PC-9 (cell line): ENCODE results near the gene MUCL3. TPM values are rescaled to one million over a fixed set of nuclear protein-coding genes. Genes with fewer than 3 reads are reported as not detected.

ENCODE experiments used
- BruUV-seq: library from RNA; stranded (reverse); fragments of 400-500 nt; replicated peaks from 2 replicates; lab custom pipeline; 2021; lab: Mats Ljungman, UMichigan
- CTCF ChIA-PET: fragments of 300-600 bp; sonication (Branson Sonifier 250); formaldehyde crosslinking; loops from one replicate; lab custom pipeline; 2022; ENCODE audit warnings: antibody characterized with exemption; lab: Charles Lee
- POLR2A ChIA-PET: fragments of 300-600 bp; sonication (Branson Sonifier 250); formaldehyde crosslinking; loops from one replicate; lab custom pipeline; 2022; ENCODE audit warnings: antibody characterized with exemption; ENCODE audit not compliant: unreplicated experiment; lab: Charles Lee
- DNase-seq, 2 experiments: peaks; one replicate each; pipeline versions ENCODE4 v3.0.0 to v3.0.0-alpha.2; 2015 to 2022; ENCODE audit warnings: mixed read lengths in 1 of 2
- H2AFZ ChIP-seq: fragments of 200-600 bp; sonication (generic); 2 replicates; pipeline ENCODE4 v1.8.1; 2017; ENCODE audit warnings: antibody characterized with exemption
- H3F3A ChIP-seq: fragments of 200-600 bp; sonication (generic); 2 replicates; pipeline ENCODE4 v1.8.1; 2017; ENCODE audit warnings: antibody characterized with exemption, mild to moderate bottlenecking, low read depth; ENCODE audit not compliant: insufficient read depth
- H3K27ac ChIP-seq: fragments of 200-600 bp; sonication (generic); 2 replicates; pipeline ENCODE4 v1.6.1; 2016; ENCODE audit warnings: mixed run types
- H3K27me3 ChIP-seq: fragments of 200-600 bp; sonication (generic); 2 replicates; pipeline ENCODE4 v1.6.1; 2016; ENCODE audit warnings: low read depth, mixed run types; ENCODE audit not compliant: insufficient read depth
- H3K36me3 ChIP-seq: fragments of 200-600 bp; sonication (generic); 2 replicates; pipeline ENCODE4 v1.6.1; 2016; ENCODE audit warnings: low read depth, mixed run types
- H3K4me1 ChIP-seq: fragments of 200-600 bp; sonication (generic); replicated peaks from 2 replicates; pipeline ENCODE4 v1.6.1; 2016; ENCODE audit warnings: mixed run types; ENCODE audit not compliant: insufficient read depth
- H3K4me2 ChIP-seq: fragments of 200-600 bp; sonication (generic); 2 replicates; pipeline ENCODE4 v1.6.1; 2017; ENCODE audit warnings: mixed run types
- H3K4me3 ChIP-seq: fragments of 200-600 bp; sonication (generic); 2 replicates; pipeline ENCODE4 v1.6.1; 2016; ENCODE audit warnings: mixed run types
- H3K79me2 ChIP-seq: fragments of 200-600 bp; sonication (generic); 2 replicates; pipeline ENCODE4 v1.6.1; 2017; ENCODE audit warnings: low read depth, mixed run types
- H3K9me2 ChIP-seq: fragments of 200-600 bp; sonication (generic); 2 replicates; pipeline ENCODE4 v1.8.1; 2017; ENCODE audit warnings: mild to moderate bottlenecking; ENCODE audit not compliant: insufficient read depth
- H3K9me3 ChIP-seq: fragments of 200-600 bp; sonication (generic); 2 replicates; pipeline ENCODE4 v1.8.1; 2016; ENCODE audit warnings: low read depth; ENCODE audit not compliant: insufficient read depth
- H4K20me1 ChIP-seq: fragments of 200-600 bp; sonication (generic); 2 replicates; pipeline ENCODE4 v1.8.1; 2017; ENCODE audit not compliant: insufficient read depth
- EZH2 ChIP-seq: fragments of 200-600 bp; sonication (generic); IDR thresholded peaks from 2 replicates; pipeline ENCODE4 v1.8.0; 2017; ENCODE audit warnings: antibody characterized with exemption, low read depth
- intact Hi-C: fragments of 100-400 bp; cut with micrococcal nuclease; formaldehyde crosslinking; loops from one replicate; pipeline ENCODE4 v1.10.0; 2022; ENCODE audit not compliant: unreplicated experiment
- total RNA-seq: library from RNA; stranded (reverse); gene quantifications from 2 replicates; pipeline ENCODE4 v1.2.3, GENCODE V29; 2021
- TF ChIP-seq, protein P1 (sequence below): fragments of 200-600 bp; sonication (generic); conservative IDR thresholded peaks from 2 replicates; pipeline ENCODE4 v1.6.1; 2017; ENCODE audit warnings: mixed run types, antibody characterized with exemption, mild to moderate bottlenecking, moderate library complexity

The MUCL3 gene
- total RNA-seq, 1 experiment from 2014 or later: not detected

DNA sequence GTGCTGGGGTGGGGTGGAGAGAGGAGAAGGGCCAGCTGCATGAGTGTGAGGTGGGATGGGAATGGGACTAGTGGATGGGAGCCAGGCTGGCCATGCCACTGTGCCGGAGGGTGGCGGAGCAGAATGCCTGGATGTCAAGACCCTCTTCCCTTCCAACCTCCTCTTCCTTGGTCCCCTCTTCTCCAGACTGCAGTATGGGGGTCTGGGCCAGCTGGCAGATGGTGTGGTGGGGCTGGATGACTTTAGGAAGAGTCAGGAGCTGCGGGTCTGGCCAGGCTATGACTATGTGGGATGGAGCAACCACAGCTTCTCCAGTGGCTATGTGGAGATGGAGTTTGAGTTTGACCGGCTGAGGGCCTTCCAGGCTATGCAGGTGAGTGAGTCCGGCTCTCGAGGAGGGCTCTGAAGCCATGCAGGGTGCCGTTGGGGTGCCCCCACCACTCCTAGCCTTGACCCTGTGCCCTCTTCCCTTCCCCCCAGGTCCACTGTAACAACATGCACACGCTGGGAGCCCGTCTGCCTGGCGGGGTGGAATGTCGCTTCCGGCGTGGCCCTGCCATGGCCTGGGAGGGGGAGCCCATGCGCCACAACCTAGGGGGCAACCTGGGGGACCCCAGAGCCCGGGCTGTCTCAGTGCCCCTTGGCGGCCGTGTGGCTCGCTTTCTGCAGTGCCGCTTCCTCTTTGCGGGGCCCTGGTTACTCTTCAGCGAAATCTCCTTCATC lies 48.8 kb upstream of the MUCL3 start:
- POLR2A ChIA-PET: no interaction called here
- TF ChIP-seq, protein P1, sequence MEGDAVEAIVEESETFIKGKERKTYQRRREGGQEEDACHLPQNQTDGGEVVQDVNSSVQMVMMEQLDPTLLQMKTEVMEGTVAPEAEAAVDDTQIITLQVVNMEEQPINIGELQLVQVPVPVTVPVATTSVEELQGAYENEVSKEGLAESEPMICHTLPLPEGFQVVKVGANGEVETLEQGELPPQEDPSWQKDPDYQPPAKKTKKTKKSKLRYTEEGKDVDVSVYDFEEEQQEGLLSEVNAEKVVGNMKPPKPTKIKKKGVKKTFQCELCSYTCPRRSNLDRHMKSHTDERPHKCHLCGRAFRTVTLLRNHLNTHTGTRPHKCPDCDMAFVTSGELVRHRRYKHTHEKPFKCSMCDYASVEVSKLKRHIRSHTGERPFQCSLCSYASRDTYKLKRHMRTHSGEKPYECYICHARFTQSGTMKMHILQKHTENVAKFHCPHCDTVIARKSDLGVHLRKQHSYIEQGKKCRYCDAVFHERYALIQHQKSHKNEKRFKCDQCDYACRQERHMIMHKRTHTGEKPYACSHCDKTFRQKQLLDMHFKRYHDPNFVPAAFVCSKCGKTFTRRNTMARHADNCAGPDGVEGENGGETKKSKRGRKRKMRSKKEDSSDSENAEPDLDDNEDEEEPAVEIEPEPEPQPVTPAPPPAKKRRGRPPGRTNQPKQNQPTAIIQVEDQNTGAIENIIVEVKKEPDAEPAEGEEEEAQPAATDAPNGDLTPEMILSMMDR: no peak
- no peak for TF ChIP-seq EZH2
- H3K27ac ChIP-seq: no peak overlapping the region
- CTCF ChIA-PET: no interaction called here
- no peaks in the 10 kb centered on the region for H3K9me2 ChIP-seq
- no peaks in the 10 kb centered on the region for H3K9me3 ChIP-seq
- BruUV-seq: no TSS peak
- DNase-seq: no peak
- peaks cover 38% of the 10 kb centered on the region for H4K20me1 ChIP-seq
- no peaks in the 10 kb centered on the region for H3K27me3 ChIP-seq
- peaks cover 42% of the 10 kb centered on the region for H3K36me3 ChIP-seq
- H3K4me1 ChIP-seq: peaks cover 12% of the 10 kb centered on the region
- no peak overlapping the region for H3K4me3 ChIP-seq
- H3F3A ChIP-seq: peaks cover 5% of the 10 kb centered on the region; the same call in 1 of the 2 replicates
- H3K4me2 ChIP-seq: no peak overlapping the region
- H3K79me2 ChIP-seq: peaks cover 34% of the 10 kb centered on the region
- H2AFZ ChIP-seq: no peak overlapping the region
- intact Hi-C loops: no loop called here

DNA sequence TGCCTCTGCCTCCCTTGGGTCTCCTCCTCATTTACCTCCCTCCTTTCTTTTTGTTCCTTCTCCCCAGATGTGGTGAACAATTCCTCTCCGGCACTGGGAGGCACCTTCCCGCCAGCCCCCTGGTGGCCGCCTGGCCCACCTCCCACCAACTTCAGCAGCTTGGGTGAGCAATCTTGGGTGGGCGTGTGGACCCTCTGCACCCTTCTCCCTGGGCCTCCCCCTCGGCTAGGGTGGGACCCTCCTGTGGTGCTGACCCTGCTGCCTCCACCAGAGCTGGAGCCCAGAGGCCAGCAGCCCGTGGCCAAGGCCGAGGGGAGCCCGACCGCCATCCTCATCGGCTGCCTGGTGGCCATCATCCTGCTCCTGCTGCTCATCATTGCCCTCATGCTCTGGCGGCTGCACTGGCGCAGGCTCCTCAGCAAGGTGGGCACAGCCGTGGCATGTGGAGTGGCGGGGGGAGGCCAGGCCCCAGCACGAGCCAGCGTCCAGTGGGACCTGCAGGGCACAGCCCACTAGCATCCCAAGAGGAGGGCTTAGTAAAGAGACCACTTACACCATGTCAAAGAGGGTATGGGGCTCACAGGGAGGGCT lies 47.7 kb upstream of the MUCL3 start:
- DNase-seq: no peak
- H3K36me3 ChIP-seq: peaks cover 38% of the 10 kb centered on the region
- no peaks in the 10 kb centered on the region for H3K9me3 ChIP-seq
- BruUV-seq: no TSS peak
- H3F3A ChIP-seq: peaks cover 9% of the 10 kb centered on the region
- POLR2A ChIA-PET: no interaction called here
- TF ChIP-seq EZH2: no peak
- TF ChIP-seq, protein P1: no peak
- CTCF ChIA-PET: no interaction called here
- intact Hi-C loops: no loop called here
- H3K27me3 ChIP-seq: no peaks in the 10 kb centered on the region
- H4K20me1 ChIP-seq: peaks cover 27% of the 10 kb centered on the region
- no peak overlapping the region for H2AFZ ChIP-seq
- no peaks in the 10 kb centered on the region for H3K9me2 ChIP-seq
- H3K4me2 ChIP-seq: no peak overlapping the region
- H3K27ac ChIP-seq: no peak overlapping the region
- H3K4me1 ChIP-seq: peaks cover 1% of the 10 kb centered on the region; the same call in 1 of the 2 replicates
- no peak overlapping the region for H3K4me3 ChIP-seq
- peaks cover 23% of the 10 kb centered on the region for H3K79me2 ChIP-seq

DNA sequence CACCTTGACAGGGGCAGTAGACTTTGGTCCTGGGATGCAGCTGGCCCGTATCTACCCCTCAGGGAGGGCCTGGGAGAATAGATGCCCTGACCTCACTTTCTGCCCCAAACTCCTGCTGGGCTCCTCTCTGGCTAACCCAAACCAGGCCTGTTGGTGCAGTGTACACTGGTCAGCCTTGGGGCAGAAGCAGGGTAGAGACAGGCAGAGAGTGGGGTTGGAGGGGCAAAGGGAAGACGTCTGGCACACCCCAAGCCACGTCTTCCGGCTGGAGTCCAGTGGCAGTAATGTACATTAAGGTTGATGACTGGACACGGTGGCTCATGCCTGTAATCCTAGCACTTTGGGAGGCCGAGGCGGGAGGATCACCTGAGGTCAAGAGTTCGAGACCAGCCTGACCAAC lies 47.1 kb upstream of the MUCL3 start:
- Histone ChIP-seq H3K27ac (no peak overlapping the region), H3K9me2 (no peaks in the 10 kb centered on the region), H2AFZ (no peak overlapping the region), H3K79me2 (peaks cover 17% of the 10 kb centered on the region), H3K4me1 (no peaks in the 10 kb centered on the region), H4K20me1 (peaks cover 21% of the 10 kb centered on the region), H3K4me2 (no peak overlapping the region), H3K4me3 (no peak overlapping the region), H3K27me3 (no peaks in the 10 kb centered on the region), H3K36me3 (peaks cover 38% of the 10 kb centered on the region), H3K9me3 (no peaks in the 10 kb centered on the region), H3F3A (peaks cover 13% of the 10 kb centered on the region)
- intact Hi-C loops: no loop called here
- no peak for DNase-seq
- POLR2A ChIA-PET: no interaction called here
- no TSS peak for BruUV-seq
- TF ChIP-seq, protein P1: no peak
- TF ChIP-seq EZH2: no peak
- CTCF ChIA-PET: no interaction called here
